ENCODE results near the gene NCAN.
"Not testable (repeated sequence)": the region's sequence is repeated elsewhere in the genome, so short reads cannot be mapped to it uniquely, and the experiment has no call there.

The NCAN gene

GRCh38 chr19:19240476-19240875, 28.7 kb downstream of the NCAN start:
- DNase-seq (ENCODE audit: low spot score), result no peak
- no peak for TF ChIP-seq CTCF (IDR thresholded peaks at IDR 0.05; ENCODE audit: extremely low read depth, missing control alignments)

- TF ChIP-seq CTCF (IDR thresholded peaks at IDR 0.05; ENCODE audit: extremely low read depth, missing control alignments), result no peak
- no peak for DNase-seq (ENCODE audit: low spot score)
Measured at GRCh38 chr19:19250196-19250801, 38.5 kb downstream of the NCAN start.

DNA sequence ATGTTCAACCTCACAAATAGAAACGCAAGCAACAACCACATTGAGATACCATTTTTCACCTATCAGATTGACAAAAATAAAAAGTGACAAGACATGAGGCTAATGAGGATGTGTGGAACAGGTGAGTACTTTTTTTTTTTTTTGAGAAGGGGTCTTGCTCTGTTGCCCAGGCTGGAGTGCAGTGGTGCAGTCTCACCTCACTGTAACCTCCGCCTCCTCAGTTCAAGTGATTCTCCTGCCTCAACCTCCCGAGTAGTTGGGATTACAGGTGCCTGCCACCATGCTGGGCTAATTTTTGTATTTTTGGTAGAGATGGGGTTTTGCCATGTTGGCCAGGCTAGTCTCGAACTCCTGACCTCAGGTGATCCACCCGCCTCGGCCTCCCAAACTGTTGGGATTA, 41.7 kb downstream of the NCAN start:
- DNase-seq (ENCODE audit: low spot score), result not testable (repeated sequence)

DNA sequence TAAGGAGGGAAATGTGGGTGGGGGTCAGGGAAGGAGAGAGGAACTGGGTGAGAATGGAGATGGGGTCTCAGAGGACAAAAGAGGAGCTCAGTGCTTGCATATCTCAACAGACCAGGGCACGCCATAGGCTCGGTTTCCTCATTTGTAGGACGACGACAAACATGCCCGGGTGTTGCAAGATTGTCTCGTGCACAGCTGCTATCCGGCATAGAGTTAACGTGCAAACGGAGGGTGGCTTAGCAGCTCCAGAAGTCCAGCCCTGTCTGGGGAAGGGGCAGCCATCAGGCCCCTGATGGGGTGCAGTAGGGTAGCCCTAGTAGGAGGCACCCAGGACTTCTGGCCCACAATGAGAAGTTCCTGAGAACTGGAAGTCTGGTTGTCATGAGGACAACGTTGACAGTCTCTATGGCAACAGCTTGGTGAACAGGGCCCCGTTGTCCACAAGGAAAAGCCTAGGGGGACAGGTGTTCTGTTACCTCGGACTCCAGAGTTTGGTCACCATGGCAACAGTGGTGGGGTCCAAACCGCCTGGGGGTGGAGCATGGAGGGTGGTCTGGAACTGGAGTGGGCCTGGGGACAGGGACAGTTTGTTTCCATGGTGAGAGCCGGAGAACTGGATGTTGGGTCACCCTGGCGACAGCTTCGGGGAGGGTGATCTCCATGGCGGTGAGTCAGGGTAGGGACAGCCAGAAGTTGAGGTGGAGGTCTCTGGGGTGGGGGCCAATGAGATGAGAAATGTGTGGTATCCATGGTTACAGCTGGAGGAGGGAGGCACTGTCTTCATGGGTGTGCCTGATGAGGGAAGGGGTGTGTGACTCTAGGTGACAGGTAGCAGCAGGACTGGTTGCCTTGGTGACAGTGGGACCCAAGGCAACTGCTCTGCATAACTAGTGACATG, 44.6 kb downstream of the NCAN start:
- peak; percentile 25 for DNase-seq (ENCODE audit: low spot score)
- no peak for TF ChIP-seq CTCF (IDR thresholded peaks at IDR 0.05; ENCODE audit: extremely low read depth, missing control alignments)

DNA sequence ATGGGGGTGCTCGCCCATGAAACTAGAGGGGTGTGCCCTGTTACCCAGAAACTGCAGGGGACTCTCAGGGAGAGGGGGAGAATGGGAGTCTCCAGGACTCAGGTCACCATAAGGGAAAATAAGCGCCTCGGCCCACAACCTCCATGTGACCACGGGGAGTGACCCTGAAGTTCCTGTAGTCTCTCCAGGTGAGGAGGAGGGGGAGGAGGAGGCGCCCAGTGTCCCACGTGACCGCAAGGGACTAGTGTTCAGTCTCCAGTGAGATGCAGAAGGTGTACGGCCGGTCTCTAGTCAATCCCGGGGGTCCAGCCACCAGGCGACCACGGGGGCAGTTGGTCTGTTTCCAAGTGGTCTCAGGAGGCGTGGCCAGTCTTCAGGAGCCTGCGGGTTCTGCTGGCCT, 45.4 kb downstream of the NCAN start:
- TF ChIP-seq CTCF (IDR thresholded peaks at IDR 0.05; ENCODE audit: extremely low read depth, missing control alignments), result no peak
- DNase-seq (ENCODE audit: low spot score), result no peak

GRCh38 chr19:19257836-19258588, 46.3 kb downstream of the NCAN start:
- no peak for DNase-seq (ENCODE audit: low spot score)
- no peak for TF ChIP-seq CTCF (IDR thresholded peaks at IDR 0.05; ENCODE audit: extremely low read depth, missing control alignments)

DNA sequence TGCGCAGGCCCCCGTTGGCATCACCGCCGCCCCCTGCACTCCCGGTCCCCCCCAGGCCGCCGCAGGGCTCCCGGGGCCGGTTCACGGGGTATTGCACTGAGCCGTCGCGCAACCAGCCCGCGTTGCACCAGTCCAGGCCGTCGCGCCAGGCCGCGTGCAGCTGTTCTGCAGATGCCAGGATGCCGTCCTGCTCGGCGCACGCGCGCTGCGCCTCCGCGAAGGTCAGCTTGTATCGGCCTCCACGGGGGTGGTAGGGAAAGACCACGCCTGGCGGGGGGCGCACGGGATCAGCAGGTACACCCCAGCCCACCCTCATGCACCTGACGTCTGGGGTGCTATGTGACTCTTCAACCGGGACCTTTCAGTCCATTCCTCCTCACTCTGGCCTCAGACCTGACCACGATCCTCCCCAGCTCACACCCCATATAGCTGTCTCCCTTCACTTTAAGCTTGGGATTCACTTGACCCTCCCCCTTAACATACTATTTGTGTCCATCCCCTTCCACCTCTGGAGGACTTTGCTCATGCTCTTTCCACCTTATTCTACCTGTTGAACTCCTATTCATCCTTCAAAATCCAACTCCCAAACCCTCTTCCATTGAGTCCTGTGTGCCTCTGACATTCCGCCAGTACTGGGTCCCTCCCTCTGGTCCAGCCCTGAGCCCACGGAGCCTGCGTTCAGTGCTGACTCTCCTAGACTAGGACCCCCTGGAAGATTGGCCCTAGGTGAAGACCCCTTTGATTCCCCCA, 47.0 kb downstream of the NCAN start:
- DNase-seq (ENCODE audit: low spot score), result no peak
- TF ChIP-seq CTCF (IDR thresholded peaks at IDR 0.05; ENCODE audit: extremely low read depth, missing control alignments), result no peak
